GM12878 (cell line): ENCODE results near the gene PRX. TPM values are rescaled to one million over a fixed set of nuclear protein-coding genes. Genes with fewer than 3 reads are reported as not detected.

ENCODE experiments used
- ATAC-seq: fragments of 200-7000 bp; cut with Tn5 transposase; 3 replicates; pipeline ENCODE4 v1.9.1; 2020; ENCODE audit warnings: mild to moderate bottlenecking, moderate library complexity
- BruUV-seq: library from RNA; stranded (reverse); fragments of 400-500 nt; replicated peaks from 2 replicates; lab custom pipeline; 2021; lab: Mats Ljungman, UMichigan
- CTCF ChIA-PET: fragments of 300-600 bp; sonication (Branson Sonifier 250); formaldehyde crosslinking; extraction: SDS; loops from one replicate; lab custom pipeline; 2021; ENCODE audit warnings: inconsistent platforms; lab: Yijun Ruan, JAX
- POLR2A ChIA-PET: fragments of 350-600 bp; formaldehyde crosslinking; extraction: SDS; loops from one replicate; lab custom pipeline; 2021; ENCODE audit warnings: inconsistent platforms; lab: Charles Lee
- RAD21 ChIA-PET: fragments of 300-600 bp; sonication (Branson Sonifier 250); formaldehyde crosslinking; loops from one replicate; lab custom pipeline; 2023; ENCODE audit warnings: antibody characterized with exemption; ENCODE audit not compliant: unreplicated experiment; lab: Charles Lee
- SMC1A ChIA-PET: fragments of 300-600 bp; sonication (Branson Sonifier 250); formaldehyde crosslinking; loops from one replicate; lab custom pipeline; 2023; ENCODE audit not compliant: unreplicated experiment, uncharacterized antibody; lab: Charles Lee
- DNase-seq: peaks from one replicate; pipeline ENCODE4 v3.0.0-alpha.2; 2011; ENCODE audit warnings: low read depth, low spot score
- FAIRE-seq: peaks from 3 replicates; lab custom pipeline; 2011; peaks lifted over from hg19 to GRCh38; lab: Jason Lieb, UNC
- H2AFZ ChIP-seq: 2 replicates; pipeline ENCODE4 v1.6.0; 2011; ENCODE audit warnings: low read depth, low read length, control low read depth; ENCODE audit not compliant: control insufficient read depth
- H3K27ac ChIP-seq: 2 replicates; pipeline ENCODE4 v1.5.1; 2011; ENCODE audit warnings: control low read depth; ENCODE audit not compliant: control insufficient read depth, insufficient read depth
- H3K27me3 ChIP-seq, 2 experiments: replicated peaks in 1 of 2; 2 replicates each; pipeline versions ENCODE4 v1.6.0 to v1.6.1; 2011; ENCODE audit warnings: low read length in 1 of 2; ENCODE audit not compliant: control insufficient read depth in 2 of 2, insufficient read depth in 2 of 2
- H3K36me3 ChIP-seq, 2 experiments: 2 replicates each; pipeline ENCODE4 v1.5.1; 2011; ENCODE audit warnings: low read length in 1 of 2; ENCODE audit not compliant: control insufficient read depth in 2 of 2, insufficient read depth in 2 of 2
- H3K4me1 ChIP-seq: 2 replicates; pipeline ENCODE4 v1.6.1; 2011; ENCODE audit warnings: mild to moderate bottlenecking, low read length, moderate library complexity, mixed read lengths; ENCODE audit not compliant: control insufficient read depth, insufficient read depth
- H3K4me2 ChIP-seq: 2 replicates; pipeline ENCODE4 v1.6.0; 2011; ENCODE audit warnings: control low read depth; ENCODE audit not compliant: control insufficient read depth, insufficient read depth
- H3K4me3 ChIP-seq: fragments of 200-600 bp; sonication (generic); 2 replicates; pipeline ENCODE4 v1.5.1; 2016
- H3K79me2 ChIP-seq: 2 replicates; pipeline ENCODE4 v1.6.0; 2011; ENCODE audit warnings: low read length; ENCODE audit not compliant: control insufficient read depth, insufficient read depth
- H3K9ac ChIP-seq: 2 replicates; pipeline ENCODE4 v1.8.0; 2011; ENCODE audit warnings: low read length, control low read depth, mixed read lengths; ENCODE audit not compliant: control insufficient read depth, insufficient read depth
- H3K9me3 ChIP-seq: replicated peaks from 3 replicates; pipeline ENCODE4 v1.5.1; 2011; ENCODE audit warnings: mild to moderate bottlenecking, low read length; ENCODE audit not compliant: control insufficient read depth, insufficient read depth
- H4K20me1 ChIP-seq: 2 replicates; pipeline ENCODE4 v1.6.0; 2011; ENCODE audit not compliant: control insufficient read depth, insufficient read depth
- BMI1 ChIP-seq: fragments of 450-650 bp; IDR thresholded peaks from 2 replicates; pipeline ENCODE4 v1.6.1; 2016; ENCODE audit warnings: mild to moderate bottlenecking, moderate library complexity, borderline replicate concordance
- CHD2 ChIP-seq: IDR thresholded peaks from 2 replicates; pipeline ENCODE4 v1.6.1; 2011; ENCODE audit warnings: low read depth, low read length, improper control_type of control experiment, borderline replicate concordance
- DPF2 ChIP-seq: fragments of 450-650 bp; IDR thresholded peaks from 2 replicates; pipeline ENCODE4 v1.6.1; 2017; ENCODE audit warnings: mild to moderate bottlenecking
- EED ChIP-seq: sonication (generic); IDR thresholded peaks from 2 replicates; pipeline ENCODE4 v1.6.1; 2016; ENCODE audit warnings: antibody characterized with exemption, low read depth
- FOXM1 ChIP-seq: IDR thresholded peaks from 2 replicates; pipeline ENCODE4 v1.6.1; 2012; ENCODE audit warnings: low read depth, mild to moderate bottlenecking, inconsistent platforms, low read length, moderate library complexity
- HCFC1 ChIP-seq: fragments of 150-350 bp; IDR thresholded peaks from 2 replicates; pipeline ENCODE4 v1.6.1; 2014; ENCODE audit warnings: low read length
- JUNB ChIP-seq: IDR thresholded peaks from 2 replicates; pipeline ENCODE4 v1.6.1; 2016; ENCODE audit warnings: antibody characterized with exemption, mild to moderate bottlenecking
- KDM1A ChIP-seq: fragments of 200-600 bp; sonication (generic); IDR thresholded peaks from 2 replicates; pipeline ENCODE4 v1.6.1; 2016; ENCODE audit warnings: borderline replicate concordance
- MTA3 ChIP-seq: IDR thresholded peaks from 2 replicates; pipeline ENCODE4 v1.6.1; 2012; ENCODE audit warnings: low read length, inconsistent platforms, borderline replicate concordance
- NFIC ChIP-seq: IDR thresholded peaks from 2 replicates; pipeline ENCODE4 v1.6.1; 2012; ENCODE audit warnings: low read depth, mild to moderate bottlenecking, inconsistent platforms, low read length, moderate library complexity
- PAX8 ChIP-seq: fragments of 450-650 bp; IDR thresholded peaks from 2 replicates; pipeline ENCODE4 v1.6.1; 2017; ENCODE audit warnings: mild to moderate bottlenecking, moderate library complexity
- POLR2AphosphoS5 ChIP-seq: IDR thresholded peaks from 2 replicates; pipeline ENCODE4 v1.6.1; 2011; ENCODE audit warnings: mild to moderate bottlenecking, low read length, inconsistent platforms
- RAD51 ChIP-seq: fragments of 450-650 bp; IDR thresholded peaks from 2 replicates; pipeline ENCODE4 v1.6.1; 2016; ENCODE audit warnings: moderate library complexity, mild to moderate bottlenecking, inconsistent platforms
- SIN3A ChIP-seq: IDR thresholded peaks from 2 replicates; pipeline ENCODE4 v1.6.1; 2012; ENCODE audit warnings: low read depth, low read length, improper control_type of control experiment
- SMAD5 ChIP-seq: IDR thresholded peaks from 2 replicates; pipeline ENCODE4 v1.6.1; 2016; ENCODE audit warnings: antibody characterized with exemption, low read depth
- SUZ12 ChIP-seq: fragments of 200-600 bp; sonication (generic); IDR thresholded peaks from one replicate; pipeline ENCODE4 v1.6.1; 2018; ENCODE audit warnings: antibody characterized with exemption, mild to moderate bottlenecking; ENCODE audit not compliant: unreplicated experiment
- TARDBP ChIP-seq: IDR thresholded peaks from 2 replicates; pipeline ENCODE4 v1.6.1; 2016; ENCODE audit warnings: borderline replicate concordance
- WGBS: methylation state at CpG from one replicate; pipeline ENCODE4 v1.1.6; 2016; ENCODE audit warnings: low lambda C conversion rate; ENCODE audit not compliant: insufficient replicate concordance, insufficient coverage; ENCODE audit errors: missing lambda C conversion rate; 5-methylcytosine and 5-hydroxymethylcytosine counted together
- in situ Hi-C: fragments of 300-500 bp; cut with MboI; formaldehyde crosslinking; loops from 9 replicates; pipeline ENCODE4 v1.14.3; 2018; ENCODE audit warnings: mixed read lengths
- intact Hi-C: fragments of 100-400 bp; cut with micrococcal nuclease; formaldehyde crosslinking; loops from one replicate; pipeline ENCODE4 v1.14.2; 2022; ENCODE audit not compliant: unreplicated experiment
- polyA plus RNA-seq, 11 experiments: library from polyadenylated mRNA; depleted of rRNA in 4 of 11; unstranded in 6 of 11; stranded (reverse) in 5 of 11; fragments of >200 nt; fragmentation: Nextera tagmentation in 4 of 11; fragmentation: Illumina TruSeq in 1 of 11; extraction: Ambion mirVana in 4 of 11; extraction: Trizol in 1 of 11; gene quantifications; 1 replicate in 1 of 11; 2 replicates in 10 of 11; pipeline versions ENCODE4 v1.2.1 to v1.2.3, GENCODE V29; 2011 to 2016; ENCODE audit warnings: inconsistent platforms in 2 of 11, missing spikeins in 2 of 11, low read depth in 1 of 11
- total RNA-seq, 4 experiments: library from RNA; depleted of rRNA in 3 of 4; stranded (reverse); fragments of >200 nt in 3 of 4; fragmentation: Illumina TruSeq in 1 of 4; extraction: Trizol in 1 of 4; gene quantifications; 2 replicates each; pipeline versions ENCODE4 v1.2.1 to v1.2.3, GENCODE V29; 2013 to 2021

Gene PRX
- total and polyA plus RNA-seq, 10 of the 15 experiments (the other 5 are each of a cell fraction or from before 2014, with no cell fraction given) = 0.02 to 1.4 (median 0.54) TPM; not detected in 1

GRCh38 chr19:40397568-40397906 is 15.6 kb downstream of the PRX start:
- RAD21 ChIA-PET = no interaction called here
- SMC1A ChIA-PET = no interaction called here
- H3K4me1 ChIP-seq = peaks cover 5% of the 10 kb centered on the region
- CTCF ChIA-PET = interaction anchor here (1.1 kb wide), 1 partner anchor 23 kb away, joined by 4 read pairs; no protein-coding TSS in a partner anchor
- 67% methylated on average over 22 of the region's 22 CpGs for WGBS
- no peak overlapping the region for H3K27ac ChIP-seq
- in situ Hi-C loops (no loop called here), intact Hi-C loops (no loop called here)
- ATAC-seq = no peak
- H3K36me3 ChIP-seq = no peaks in the 10 kb centered on the region
- no peak overlapping the region for H3K4me3 ChIP-seq
- no peak overlapping the region for H3K9ac ChIP-seq
- no TSS peak for BruUV-seq
- H3K79me2 ChIP-seq = no peaks in the 10 kb centered on the region
- H4K20me1 ChIP-seq = no peaks in the 10 kb centered on the region
- no peak for DNase-seq
- FAIRE-seq = no peak
- TF ChIP-seq JUNB (no peak), POLR2AphosphoS5 (no peak), SUZ12 (no peak), CHD2 (no peak), FOXM1 (no peak), SMAD5 (no peak), SIN3A (no peak), HCFC1 (no peak), RAD51 (no peak), EED (no peak), DPF2 (no peak), MTA3 (no peak), NFIC (no peak), TARDBP (no peak), BMI1 (no peak), PAX8 (no peak), KDM1A (no peak)
- no peaks in the 10 kb centered on the region for H3K27me3 ChIP-seq
- H2AFZ ChIP-seq = no peak overlapping the region
- H3K9me3 ChIP-seq = no peaks in the 10 kb centered on the region
- POLR2A ChIA-PET = no interaction called here
- H3K4me2 ChIP-seq = no peak overlapping the region
